H9 (cell line): ENCODE measurements around the gene TSPEAR. TPM values are rescaled to one million over a fixed set of nuclear protein-coding genes. Genes with fewer than 3 reads are reported as not detected.

Source experiments
- DNase-seq: peaks from one replicate; pipeline ENCODE4 v3.0.0-alpha.2; 2017
- H2AFZ ChIP-seq: one replicate; pipeline ENCODE4 v1.6.1; 2013; ENCODE audit warnings: mild to moderate bottlenecking, low read length, control low read depth, moderate library complexity
- H2AK5ac ChIP-seq: 2 replicates; pipeline ENCODE4 v1.6.1; 2013; ENCODE audit warnings: low read length, control low read depth, mixed read lengths; ENCODE audit not compliant: insufficient read length
- H2BK120ac ChIP-seq: one replicate; pipeline ENCODE4 v1.6.1; 2013; ENCODE audit warnings: low read depth, mild to moderate bottlenecking, low read length, control low read depth, inconsistent platforms; ENCODE audit not compliant: poor library complexity, severe bottlenecking
- H2BK12ac ChIP-seq: 2 replicates; pipeline ENCODE4 v1.6.1; 2013; ENCODE audit warnings: low read length, control low read depth, mixed read lengths, low read depth; ENCODE audit not compliant: insufficient read length
- H2BK15ac ChIP-seq: 2 replicates; pipeline ENCODE4 v1.6.1; 2013; ENCODE audit warnings: low read depth, low read length, control low read depth
- H2BK20ac ChIP-seq: one replicate; pipeline ENCODE4 v1.6.1; 2013; ENCODE audit warnings: low read depth, mild to moderate bottlenecking, low read length, control low read depth, inconsistent platforms; ENCODE audit not compliant: poor library complexity, severe bottlenecking
- H2BK5ac ChIP-seq: 2 replicates; pipeline ENCODE4 v1.6.1; 2013; ENCODE audit warnings: low read length, control low read depth, mixed read lengths; ENCODE audit not compliant: insufficient read length
- H3K14ac ChIP-seq: 2 replicates; pipeline ENCODE4 v1.6.1; 2013; ENCODE audit warnings: low read length, control low read depth; ENCODE audit not compliant: insufficient read depth
- H3K18ac ChIP-seq: 2 replicates; pipeline ENCODE4 v1.6.1; 2013; ENCODE audit warnings: low read depth, mild to moderate bottlenecking, mixed read lengths, low read length, control low read depth; ENCODE audit not compliant: insufficient read length
- H3K23ac ChIP-seq: 2 replicates; pipeline ENCODE4 v1.6.1; 2013; ENCODE audit warnings: low read length, control low read depth, mixed read lengths, low read depth; ENCODE audit not compliant: insufficient read length
- H3K23me2 ChIP-seq: 2 replicates; pipeline ENCODE4 v1.6.1; 2013; ENCODE audit warnings: low read depth, mild to moderate bottlenecking, mixed read lengths, low read length, control low read depth; ENCODE audit not compliant: insufficient read length, poor library complexity, severe bottlenecking
- H3K27ac ChIP-seq: 2 replicates; pipeline ENCODE4 v1.5.1; 2013; ENCODE audit warnings: low read length, control low read depth, mixed read lengths, low read depth; ENCODE audit not compliant: insufficient read length
- H3K27me3 ChIP-seq: 2 replicates; pipeline ENCODE4 v1.6.1; 2013; ENCODE audit warnings: low read length, control low read depth, inconsistent platforms; ENCODE audit not compliant: insufficient read depth
- H3K4ac ChIP-seq: 2 replicates; pipeline ENCODE4 v1.6.1; 2013; ENCODE audit warnings: low read depth, mild to moderate bottlenecking, control low read depth, inconsistent platforms, low read length, moderate library complexity
- H3K4me1 ChIP-seq: 2 replicates; pipeline ENCODE4 v1.6.1; 2013; ENCODE audit warnings: low read length, control low read depth, inconsistent platforms; ENCODE audit not compliant: insufficient read depth
- H3K4me2 ChIP-seq: 2 replicates; pipeline ENCODE4 v1.6.1; 2013; ENCODE audit warnings: low read length, control low read depth, mixed read lengths; ENCODE audit not compliant: insufficient read length, insufficient read depth
- H3K56ac ChIP-seq: 2 replicates; pipeline ENCODE4 v1.6.1; 2013; ENCODE audit warnings: low read depth, mild to moderate bottlenecking, mixed read lengths, low read length, control low read depth; ENCODE audit not compliant: insufficient read length
- H3K79me1 ChIP-seq: 2 replicates; pipeline ENCODE4 v1.6.1; 2013; ENCODE audit warnings: low read depth, mild to moderate bottlenecking, moderate library complexity, low read length, control low read depth, inconsistent platforms; ENCODE audit not compliant: insufficient read depth, poor library complexity, severe bottlenecking
- H3K79me2 ChIP-seq: 2 replicates; pipeline ENCODE4 v1.6.1; 2013; ENCODE audit warnings: low read length, control low read depth, inconsistent platforms; ENCODE audit not compliant: insufficient read depth
- H3K9ac ChIP-seq: 2 replicates; pipeline ENCODE4 v1.6.1; 2013; ENCODE audit warnings: low read length, control low read depth, mixed read lengths; ENCODE audit not compliant: insufficient read length; ENCODE audit errors: extremely low read depth
- H3K9me3 ChIP-seq: one replicate; pipeline ENCODE4 v1.6.1; 2013; ENCODE audit warnings: low read depth, low read length, inconsistent platforms; ENCODE audit not compliant: control insufficient read depth
- H3T11ph ChIP-seq: one replicate; pipeline ENCODE4 v1.6.1; 2013; ENCODE audit warnings: mild to moderate bottlenecking, low read length, control low read depth, inconsistent platforms
- H4K20me1 ChIP-seq: one replicate; pipeline ENCODE4 v1.6.1; 2013; ENCODE audit not compliant: control insufficient read depth, insufficient read length, insufficient read depth
- H4K5ac ChIP-seq: 2 replicates; pipeline ENCODE4 v1.6.1; 2013; ENCODE audit warnings: low read depth, mild to moderate bottlenecking, mixed read lengths, low read length, control low read depth; ENCODE audit not compliant: insufficient read length
- H4K8ac ChIP-seq: replicated peaks from 2 replicates; pipeline ENCODE4 v1.6.1; 2013; ENCODE audit warnings: low read length, control low read depth, mixed read lengths, low read depth; ENCODE audit not compliant: insufficient read length
- H4K91ac ChIP-seq: 2 replicates; pipeline ENCODE4 v1.6.1; 2013; ENCODE audit warnings: low read depth, mild to moderate bottlenecking, moderate library complexity, mixed read lengths, low read length, control low read depth; ENCODE audit not compliant: insufficient read length
- H3K27ac Mint-ChIP-seq, 3 experiments: 2 replicates in 2 of 3; 3 replicates in 1 of 3; pipeline ENCODE4 v1.8.0; 2020 to 2021; ENCODE audit warnings: mixed read lengths in 3 of 3, mild to moderate bottlenecking in 1 of 3, moderate library complexity in 1 of 3
- H3K27me3 Mint-ChIP-seq: 2 replicates; pipeline ENCODE4 v1.8.0; 2021; ENCODE audit warnings: low read depth, mild to moderate bottlenecking, moderate library complexity, mixed read lengths
- H3K36me3 Mint-ChIP-seq, 3 experiments: 2 replicates in 2 of 3; 3 replicates in 1 of 3; pipeline ENCODE4 v1.8.0; 2020 to 2021; ENCODE audit warnings: low read depth in 3 of 3, mixed read lengths in 3 of 3; ENCODE audit not compliant: insufficient read depth in 1 of 3
- H3K4me1 Mint-ChIP-seq, 2 experiments: 2 replicates each; pipeline ENCODE4 v1.8.0; 2020; ENCODE audit warnings: mixed read lengths in 2 of 2
- H3K4me3 Mint-ChIP-seq, 2 experiments: 2 replicates in 1 of 2; 3 replicates in 1 of 2; pipeline ENCODE4 v1.8.0; 2020 to 2021; ENCODE audit warnings: mild to moderate bottlenecking in 2 of 2, mixed read lengths in 2 of 2, moderate library complexity in 1 of 2
- H3K9me3 Mint-ChIP-seq, 2 experiments: 2 replicates in 1 of 2; 3 replicates in 1 of 2; pipeline ENCODE4 v1.8.0; 2020; ENCODE audit warnings: mild to moderate bottlenecking in 2 of 2, mixed read lengths in 2 of 2, moderate library complexity in 1 of 2
- WGBS: extraction: QIAGEN DNeasy Blood & Tissue Kit; methylation state at CpG from one replicate; pipeline ENCODE4 v1.1.7; 2013; ENCODE audit warnings: missing lambda C conversion rate, low lambda C conversion rate, mixed read lengths; ENCODE audit not compliant: insufficient read length; ENCODE audit errors: extremely low coverage; 5-methylcytosine and 5-hydroxymethylcytosine counted together
- total RNA-seq: library from RNA; stranded (reverse); gene quantifications from 2 replicates; pipeline ENCODE4 v1.2.1, GENCODE V29; 2021
- TF ChIP-seq, protein P1 (sequence below): fragments of 200-600 bp; sonication (generic); conservative IDR thresholded peaks from 3 replicates; pipeline ENCODE4 v1.8.0; 2021; ENCODE audit warnings: antibody characterized with exemption, mild to moderate bottlenecking

TSPEAR gene
- total RNA-seq, 1 experiment from 2014 or later = 1.3 TPM

DNA sequence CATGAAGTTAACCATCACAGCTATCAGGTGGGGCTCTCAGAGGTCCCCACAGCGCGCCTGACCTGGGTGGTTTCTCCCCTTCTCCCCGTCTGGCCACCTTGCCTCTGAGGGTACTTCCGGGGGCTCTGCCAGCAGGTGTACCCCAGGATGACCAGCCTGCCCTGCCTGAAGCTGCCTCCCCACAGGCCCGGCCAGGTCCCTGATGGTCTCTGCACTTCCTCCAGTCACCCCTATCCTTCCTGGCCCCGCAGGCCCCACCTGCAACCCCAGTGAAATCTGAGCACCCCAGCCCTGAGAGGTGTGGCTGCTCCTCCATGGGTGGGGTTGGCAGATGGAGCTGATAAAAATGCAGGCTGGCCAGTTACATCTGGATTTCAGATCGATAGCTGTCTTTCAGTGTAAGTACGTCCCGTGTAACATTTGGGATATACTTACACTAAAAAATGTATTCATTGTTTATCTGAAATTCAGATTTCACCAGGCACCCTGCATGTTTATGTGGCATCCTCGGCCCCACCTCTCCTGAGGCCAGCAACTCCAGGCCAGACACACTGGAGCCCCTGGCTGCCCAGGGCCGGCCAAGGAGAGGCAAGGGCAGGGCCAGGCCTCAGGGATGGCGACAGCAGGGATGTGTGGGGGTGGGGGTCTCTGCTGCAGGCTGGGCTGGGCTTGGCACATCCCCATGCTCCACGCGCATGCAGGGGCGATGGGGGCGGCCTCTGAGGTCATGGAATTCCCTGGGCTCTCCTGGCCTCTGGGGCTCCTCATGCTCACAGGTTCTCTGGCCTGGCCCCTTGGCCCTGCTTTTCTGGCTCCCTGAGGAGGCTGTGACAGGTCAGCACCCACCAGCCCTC lies 230.9 kb downstream of the TSPEAR start:
- Histone ChIP-seq H2BK12ac (no peak overlapping the region), H2AFZ (no peak overlapping the region), H2BK20ac (no peak overlapping the region), H3K23me2 (no peaks in the 10 kb centered on the region), H4K20me1 (no peaks in the 10 kb centered on the region), H2BK5ac (no peak overlapping the region), H3K4ac (no peak overlapping the region), H3K18ac (no peak overlapping the region), H3K56ac (no peak overlapping the region), H2BK15ac (no peak overlapping the region), H3K23ac (no peak overlapping the region), H3K4me1 (no peaks in the 10 kb centered on the region; the same call in 1 of the 2 replicates), H3K9ac (no peak overlapping the region), H3K14ac (no peak overlapping the region), H3K79me1 (no peaks in the 10 kb centered on the region), H4K5ac (no peak overlapping the region), H4K91ac (no peak overlapping the region), H4K8ac (no peak overlapping the region), H2BK120ac (no peak overlapping the region), H3K4me2 (no peak overlapping the region), H3K9me3 (no peaks in the 10 kb centered on the region), H3T11ph (no peak overlapping the region), H3K27ac (no peak overlapping the region), H3K27me3 (no peaks in the 10 kb centered on the region), H3K79me2 (no peaks in the 10 kb centered on the region), H2AK5ac (no peak overlapping the region)
- TF ChIP-seq, protein P1, sequence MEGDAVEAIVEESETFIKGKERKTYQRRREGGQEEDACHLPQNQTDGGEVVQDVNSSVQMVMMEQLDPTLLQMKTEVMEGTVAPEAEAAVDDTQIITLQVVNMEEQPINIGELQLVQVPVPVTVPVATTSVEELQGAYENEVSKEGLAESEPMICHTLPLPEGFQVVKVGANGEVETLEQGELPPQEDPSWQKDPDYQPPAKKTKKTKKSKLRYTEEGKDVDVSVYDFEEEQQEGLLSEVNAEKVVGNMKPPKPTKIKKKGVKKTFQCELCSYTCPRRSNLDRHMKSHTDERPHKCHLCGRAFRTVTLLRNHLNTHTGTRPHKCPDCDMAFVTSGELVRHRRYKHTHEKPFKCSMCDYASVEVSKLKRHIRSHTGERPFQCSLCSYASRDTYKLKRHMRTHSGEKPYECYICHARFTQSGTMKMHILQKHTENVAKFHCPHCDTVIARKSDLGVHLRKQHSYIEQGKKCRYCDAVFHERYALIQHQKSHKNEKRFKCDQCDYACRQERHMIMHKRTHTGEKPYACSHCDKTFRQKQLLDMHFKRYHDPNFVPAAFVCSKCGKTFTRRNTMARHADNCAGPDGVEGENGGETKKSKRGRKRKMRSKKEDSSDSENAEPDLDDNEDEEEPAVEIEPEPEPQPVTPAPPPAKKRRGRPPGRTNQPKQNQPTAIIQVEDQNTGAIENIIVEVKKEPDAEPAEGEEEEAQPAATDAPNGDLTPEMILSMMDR = no peak
- Mint-ChIP-seq H3K4me1 (peaks cover 11 to 21% of the 10 kb centered on the region in 2 experiments), H3K4me3 (no peak overlapping the region), H3K27ac (peak overlapping the region in 1 of 3 experiments; percentile 31; a peak in 1 of 7 replicates), H3K27me3 (peaks cover 8% of the 10 kb centered on the region), H3K36me3 (no peaks in the 10 kb centered on the region), H3K9me3 (peaks cover 5 to 9% of the 10 kb centered on the region in 2 experiments; a peak in 4 of 5 replicates)
- no CpG with 5 or more reads among the region's 16 CpGs for WGBS
- no peak for DNase-seq
